Posterior vena cava (tissue), 2 donors: ENCODE data around the gene LRRK2. TPM values are rescaled to one million over a fixed set of nuclear protein-coding genes. Genes with fewer than 3 reads are reported as not detected.
"Not testable (repeated sequence)": the region's sequence is repeated elsewhere in the genome, so short reads cannot be mapped to it uniquely, and the experiment has no call there.

Experiments used
- DNase-seq: peaks from one replicate; pipeline ENCODE4 v3.0.0-alpha.2; 2020; ENCODE audit warnings: low spot score
- intact Hi-C, 2 donors: fragments of 100-400 bp; cut with DNase I; formaldehyde crosslinking; loops; one replicate each; pipeline versions ENCODE4 v1.14.1 to v1.14.2; 2022 to 2023
- total RNA-seq, 2 donors: library from RNA; stranded (reverse); fragmentation: NEBNext Ultra II Directional; extraction: Animal tissue kit (Norgen Biotek cat#: 25700); gene quantifications; one replicate each; pipeline ENCODE4 v1.2.1, GENCODE V29; 2021
- donor health status: DM: yes; HTN: yes; CAD: no.
- donor health status: DM: yes; HTN: yes; CAD: no.

LRRK2 gene
- total RNA-seq, 2 donors from 2014 or later: 21.2 to 24.4 TPM

DNA sequence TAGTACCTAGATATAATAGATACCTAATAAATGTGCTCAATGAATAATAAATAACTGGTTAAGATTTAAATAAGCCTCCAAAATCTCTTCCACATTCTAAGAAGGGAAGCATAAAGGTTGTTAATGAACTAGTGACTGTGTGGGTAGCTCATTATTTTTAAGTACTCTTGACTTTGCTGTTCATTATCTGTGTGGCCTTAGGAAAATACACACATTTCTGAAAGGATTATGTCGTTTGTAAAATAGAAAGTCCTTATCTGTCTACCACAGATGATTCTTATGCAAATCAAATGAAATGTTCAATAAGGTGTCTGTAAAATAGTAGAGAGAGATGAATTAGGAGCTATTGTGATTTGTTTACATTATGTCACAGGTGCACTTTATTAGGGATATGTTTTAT lies 119.5 kb downstream of the LRRK2 start:
- intact Hi-C loops: no loop called here
- no peak for DNase-seq

GRCh38 chr12:40351976-40352375 lies 127.2 kb downstream of the LRRK2 start:
- no peak for DNase-seq
- intact Hi-C loops: no loop called here

DNA sequence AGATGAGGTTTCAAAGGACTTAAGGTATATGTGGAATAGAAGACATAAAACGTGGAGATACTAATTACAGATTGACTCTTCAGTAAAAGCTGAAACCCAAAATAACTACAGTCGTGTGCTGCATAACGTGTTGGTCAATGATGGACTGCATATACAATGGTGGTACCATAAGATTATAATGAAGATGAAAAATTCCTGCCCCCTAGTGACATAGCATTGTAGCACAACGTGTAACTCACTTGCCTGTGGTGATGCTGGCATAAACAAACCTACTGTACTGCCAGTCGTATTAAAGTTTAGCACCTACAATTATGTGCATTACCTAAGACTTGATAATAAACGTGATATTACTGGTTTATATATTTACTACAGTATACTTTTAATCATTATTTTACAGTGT lies 150.3 kb downstream of the LRRK2 start:
- no peak for DNase-seq
- intact Hi-C loops: no loop called here

- DNase-seq: no peak
- intact Hi-C loops: no loop called here
These were observed 151.9 kb downstream of the LRRK2 start for GRCh38 chr12:40376533-40377267.

DNA sequence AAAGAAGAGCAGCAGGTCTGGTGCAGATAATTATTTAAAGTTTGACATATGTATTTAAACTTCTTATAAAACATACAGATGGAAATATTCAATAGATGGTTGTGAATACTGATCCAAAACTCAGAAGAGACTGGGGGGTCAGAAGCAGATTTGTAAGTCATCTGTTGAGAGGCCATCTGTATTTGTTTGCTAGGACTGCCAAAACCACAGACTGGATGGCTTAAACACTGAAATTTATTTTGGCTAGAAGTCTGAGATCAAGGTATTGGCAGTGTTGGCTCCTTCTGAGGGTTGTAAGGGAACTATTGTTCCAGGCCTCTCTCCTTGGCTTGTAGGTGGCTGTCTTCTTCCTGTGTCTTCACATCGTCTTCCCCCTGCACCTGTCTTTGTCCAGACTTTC lies 153.9 kb downstream of the LRRK2 start:
- intact Hi-C loops: no loop called here
- no peak for DNase-seq

DNA sequence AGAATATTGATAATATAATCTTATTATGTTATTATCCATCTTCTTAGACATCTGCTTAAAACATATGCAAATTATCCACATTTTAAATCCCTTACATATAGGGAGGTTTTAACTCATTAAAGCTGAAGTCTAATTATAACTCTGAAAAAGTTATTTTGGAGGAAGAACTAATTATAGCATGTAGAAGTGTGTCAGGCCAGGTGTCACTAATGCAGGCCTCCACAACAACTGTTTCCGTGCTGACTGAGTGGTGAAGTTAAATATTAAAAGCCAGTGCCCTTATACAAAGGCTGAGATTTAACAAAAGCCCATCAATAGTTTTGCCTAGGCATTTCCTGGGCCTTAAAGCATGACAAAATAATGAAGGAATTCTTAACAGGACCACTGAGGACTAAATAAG lies 157.4 kb downstream of the LRRK2 start:
- no peak for DNase-seq
- intact Hi-C loops: loop anchor here in 1 of 2 donors (5.0 kb wide), 1 partner anchor 55 kb away; no protein-coding TSS in a partner anchor

GRCh38 chr12:40387279-40387678 lies 162.5 kb downstream of the LRRK2 start:
- intact Hi-C loops, DNase-seq: not testable (repeated sequence)

DNA sequence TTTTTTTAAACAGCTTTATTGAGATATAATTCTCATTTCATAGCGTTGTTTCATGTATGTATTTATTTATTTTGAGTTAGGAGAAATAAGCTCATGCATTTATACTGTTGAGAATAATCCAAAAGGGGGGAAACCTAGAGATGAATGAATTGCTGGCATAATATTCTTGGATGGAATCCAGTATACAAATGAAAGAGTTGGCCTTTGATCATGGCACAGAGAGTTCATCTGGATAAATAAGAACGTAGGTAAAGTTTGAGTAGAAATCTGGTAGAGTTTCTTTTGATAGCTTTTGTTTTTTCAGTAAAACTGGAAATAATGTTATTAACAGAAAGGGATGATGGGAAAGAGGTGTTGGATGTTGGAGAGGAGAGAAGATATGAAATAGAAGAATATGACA lies 166.2 kb downstream of the LRRK2 start:
- intact Hi-C loops: no loop called here
- no peak for DNase-seq

GRCh38 chr12:40393026-40393425 lies 168.2 kb downstream of the LRRK2 start:
- DNase-seq: no peak
- intact Hi-C loops: no loop called here

DNA sequence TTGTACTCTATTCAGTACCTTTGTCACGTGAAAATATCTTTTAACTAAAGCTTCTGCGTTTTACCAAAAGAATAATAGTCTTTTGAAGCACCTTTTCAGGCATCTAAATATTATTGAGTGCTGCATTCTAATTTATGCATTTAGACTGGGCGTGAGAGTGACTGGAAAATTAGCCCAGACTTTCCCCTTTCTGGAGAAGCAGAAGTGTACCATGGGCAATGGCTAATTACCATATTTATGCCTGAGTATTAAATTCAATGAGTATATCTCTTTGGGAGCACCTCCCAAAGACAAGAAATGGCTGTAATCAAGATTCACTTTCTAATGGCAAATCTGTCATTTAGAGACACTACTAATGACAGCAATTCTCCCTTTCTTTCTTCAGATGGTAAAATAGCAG lies 174.9 kb downstream of the LRRK2 start:
- intact Hi-C loops: no loop called here
- no peak for DNase-seq

DNA sequence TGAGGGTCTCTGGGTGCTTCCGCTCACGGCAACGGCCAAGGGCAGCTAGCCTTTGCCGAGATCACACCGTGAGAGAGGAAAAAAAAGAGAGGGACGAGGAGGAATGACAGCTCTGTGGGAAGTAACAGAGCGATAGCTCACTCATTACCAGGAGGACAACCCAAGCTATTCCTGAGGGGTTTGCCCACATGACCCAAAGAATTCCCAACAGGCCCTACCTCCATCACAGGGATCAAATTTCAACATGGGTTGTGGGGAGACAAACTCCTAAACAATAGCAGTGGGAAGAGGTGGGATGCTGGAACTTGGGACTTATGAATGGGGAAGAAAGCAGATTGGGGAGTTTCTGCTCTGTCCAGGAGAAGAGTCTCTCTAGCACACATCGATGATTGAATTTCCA lies 180.6 kb downstream of the LRRK2 start:
- intact Hi-C loops: no loop called here
- DNase-seq: no peak

Other genes with a start within 250 kb of the LRRK2 start
- 10 to 100 TPM; 11.0 to 14.1 TPM for gene SLC2A13, start 118.9 kb upstream of the LRRK2 start, total RNA-seq